Adrenal gland (tissue), 5 donors: ENCODE results near the gene USP22.

Source experiments
- POLR2A ChIP-seq, 2 donors: fragments of 450-650 bp; IDR thresholded peaks; one replicate each; pipeline ENCODE4 v1.6.1; 2017; ENCODE audit warnings: antibody characterized with exemption in 2 of 2, mild to moderate bottlenecking in 2 of 2, moderate library complexity in 1 of 2
- TF ChIP-seq, protein P1 (sequence below), 6 experiments: fragments of 450-650 bp in 4 of 6; fragments of 200-600 bp in 2 of 6; sonication (generic) in 1 of 6; IDR thresholded peaks; 1 replicate in 5 of 6; 2 replicates in 1 of 6; pipeline versions ENCODE4 v1.5.1 to v1.8.0; 2016 to 2021; ENCODE audit warnings: antibody characterized with exemption in 6 of 6, mild to moderate bottlenecking in 2 of 6, moderate library complexity in 1 of 6
- donor health status: DM: no; HTN: no; CAD: no.

DNA sequence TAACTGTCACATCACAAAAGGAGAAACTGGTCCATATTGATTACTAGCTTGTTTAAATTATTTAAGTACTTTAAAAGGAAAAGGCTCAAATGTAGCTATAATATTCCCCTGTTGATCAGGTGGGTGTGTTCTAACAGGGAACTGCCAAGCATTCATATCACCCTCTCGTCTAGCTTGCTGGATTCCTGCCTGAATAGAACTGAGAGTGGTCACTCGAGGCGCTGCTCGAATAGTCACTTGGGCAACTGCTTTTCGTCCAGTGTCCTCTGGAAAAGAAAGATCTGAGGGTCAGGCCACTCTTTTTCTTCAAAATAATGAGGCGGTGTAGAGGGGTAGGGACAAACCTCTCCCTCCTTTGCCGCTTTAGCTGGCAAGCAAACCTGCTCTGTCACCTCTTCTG, 36.4 kb upstream of the USP22 start:
- TF ChIP-seq POLR2A (IDR thresholded peaks at IDR 0.05): no peak
- TF ChIP-seq, protein P1, sequence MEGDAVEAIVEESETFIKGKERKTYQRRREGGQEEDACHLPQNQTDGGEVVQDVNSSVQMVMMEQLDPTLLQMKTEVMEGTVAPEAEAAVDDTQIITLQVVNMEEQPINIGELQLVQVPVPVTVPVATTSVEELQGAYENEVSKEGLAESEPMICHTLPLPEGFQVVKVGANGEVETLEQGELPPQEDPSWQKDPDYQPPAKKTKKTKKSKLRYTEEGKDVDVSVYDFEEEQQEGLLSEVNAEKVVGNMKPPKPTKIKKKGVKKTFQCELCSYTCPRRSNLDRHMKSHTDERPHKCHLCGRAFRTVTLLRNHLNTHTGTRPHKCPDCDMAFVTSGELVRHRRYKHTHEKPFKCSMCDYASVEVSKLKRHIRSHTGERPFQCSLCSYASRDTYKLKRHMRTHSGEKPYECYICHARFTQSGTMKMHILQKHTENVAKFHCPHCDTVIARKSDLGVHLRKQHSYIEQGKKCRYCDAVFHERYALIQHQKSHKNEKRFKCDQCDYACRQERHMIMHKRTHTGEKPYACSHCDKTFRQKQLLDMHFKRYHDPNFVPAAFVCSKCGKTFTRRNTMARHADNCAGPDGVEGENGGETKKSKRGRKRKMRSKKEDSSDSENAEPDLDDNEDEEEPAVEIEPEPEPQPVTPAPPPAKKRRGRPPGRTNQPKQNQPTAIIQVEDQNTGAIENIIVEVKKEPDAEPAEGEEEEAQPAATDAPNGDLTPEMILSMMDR (IDR thresholded peaks at IDR 0.05): no peak
